K562 (cell line): ENCODE data around the gene SRF. TPM values are rescaled to one million over a fixed set of nuclear protein-coding genes. Genes with fewer than 3 reads are reported as not detected.

Experiments used
- ATAC-seq: fragments of 200-7000 bp; cut with Tn5 transposase; 3 replicates; pipeline ENCODE4 v1.9.1; 2020; ENCODE audit warnings: moderate library complexity
- BruUV-seq: library from RNA; stranded (reverse); fragments of 400-500 nt; replicated peaks from 2 replicates; lab custom pipeline; 2021; lab: Mats Ljungman, UMichigan
- CTCF ChIA-PET: fragments of 300-600 bp; formaldehyde crosslinking; extraction: SDS; loops from one replicate; lab custom pipeline; 2021; ENCODE audit warnings: low intra/inter-chr PET ratio; lab: Yijun Ruan, JAX
- POLR2A ChIA-PET: fragments of 300-600, 350-650 bp; sonication (Branson Sonifier 250); formaldehyde crosslinking; extraction: SDS; loops from one replicate; lab custom pipeline; 2021; ENCODE audit warnings: antibody characterized with exemption, inconsistent platforms; lab: Yijun Ruan, JAX
- DNase-seq, 4 experiments: peaks; one replicate each; pipeline versions ENCODE4 v3.0.0 to v3.0.0-alpha.2; 2011 to 2018; ENCODE audit warnings: low spot score in 3 of 4, mixed read lengths in 3 of 4; ENCODE audit errors: extremely low read depth in 1 of 4
- FAIRE-seq: peaks from 2 replicates; lab custom pipeline; 2011; peaks lifted over from hg19 to GRCh38; lab: Jason Lieb, UNC
- H2AFZ ChIP-seq: 2 replicates; pipeline ENCODE4 v1.6.0; 2011; ENCODE audit warnings: low read depth, low read length, control low read depth, inconsistent platforms
- H3K27ac ChIP-seq: fragments of 200-600 bp; 3 replicates; pipeline ENCODE4 v1.8.0; 2011; ENCODE audit warnings: low read depth, mild to moderate bottlenecking, control low read depth, inconsistent platforms, low read length, moderate library complexity, mixed read lengths; ENCODE audit errors: extremely low read depth
- H3K27me3 ChIP-seq, 2 experiments: fragments of 300-600 bp in 1 of 2; 2 replicates in 1 of 2; 3 replicates in 1 of 2; pipeline versions ENCODE4 v1.6.0 to v1.8.0; 2011; ENCODE audit warnings: inconsistent platforms in 2 of 2, low read length in 2 of 2, mild to moderate bottlenecking in 1 of 2, mixed read lengths in 1 of 2, moderate library complexity in 1 of 2; ENCODE audit not compliant: control insufficient read depth in 2 of 2, insufficient read depth in 2 of 2
- H3K36me3 ChIP-seq: fragments of 300-600 bp; 3 replicates; pipeline ENCODE4 v1.8.0; 2011; ENCODE audit warnings: mild to moderate bottlenecking, low read length, inconsistent platforms; ENCODE audit not compliant: control insufficient read depth, insufficient read depth
- H3K4me1 ChIP-seq, 2 experiments: fragments of 200-600 bp in 1 of 2; replicated peaks in 1 of 2; 2 replicates in 1 of 2; 3 replicates in 1 of 2; pipeline versions ENCODE4 v1.5.1 to v1.8.0; 2011; ENCODE audit warnings: inconsistent platforms in 2 of 2, low read length in 2 of 2, mild to moderate bottlenecking in 1 of 2, mixed read lengths in 1 of 2, moderate library complexity in 1 of 2; ENCODE audit not compliant: control insufficient read depth in 2 of 2, insufficient read depth in 2 of 2
- H3K4me2 ChIP-seq: 2 replicates; pipeline ENCODE4 v1.6.1; 2011; ENCODE audit warnings: low read length, control low read depth, inconsistent platforms, mixed read lengths; ENCODE audit not compliant: insufficient read depth
- H3K4me3 ChIP-seq: fragments of 200-600 bp; sonication (generic), shearing (Covaris generic); 2 replicates; pipeline ENCODE4 v1.5.1; 2016; ENCODE audit warnings: control low read depth, inconsistent platforms
- H3K79me2 ChIP-seq: fragments of 200-600 bp; 3 replicates; pipeline ENCODE4 v1.8.0; 2011; ENCODE audit warnings: low read length, inconsistent platforms; ENCODE audit not compliant: control insufficient read depth, insufficient read depth
- H3K9ac ChIP-seq, 2 experiments: 2 replicates each; pipeline versions ENCODE4 v1.6.0 to v1.6.1; 2011; ENCODE audit warnings: low read depth in 2 of 2, low read length in 2 of 2, control low read depth in 1 of 2, inconsistent platforms in 1 of 2, mild to moderate bottlenecking in 1 of 2, mixed read lengths in 1 of 2; ENCODE audit not compliant: insufficient read depth in 1 of 2
- H3K9me1 ChIP-seq: one replicate; pipeline ENCODE4 v1.6.0; 2011; ENCODE audit warnings: inconsistent platforms, mild to moderate bottlenecking, low read length, moderate library complexity; ENCODE audit not compliant: control insufficient read depth, insufficient read depth
- H3K9me3 ChIP-seq: replicated peaks from 2 replicates; pipeline ENCODE4 v1.5.1; 2011; ENCODE audit warnings: low read depth, low read length, inconsistent platforms; ENCODE audit not compliant: control insufficient read depth, insufficient read depth
- H4K20me1 ChIP-seq: replicated peaks from 2 replicates; pipeline ENCODE4 v1.6.1; 2011; ENCODE audit warnings: low read length, inconsistent platforms, mixed read lengths; ENCODE audit not compliant: control insufficient read depth, insufficient read depth
- ETV5 ChIP-seq: sonication (generic); formaldehyde crosslinking; IDR thresholded peaks from 2 replicates; pipeline ENCODE4 v1.4.0; 2020; ENCODE audit warnings: low read depth, mild to moderate bottlenecking, missing genetic modification reagents
- FOXJ2 ChIP-seq: fragments of 200-800 bp; sonication (Bioruptor generic); IDR thresholded peaks from 2 replicates; pipeline ENCODE4 v1.6.1; 2016; ENCODE audit warnings: missing genetic modification characterization, missing compliant biosample characterization
- GATAD2A ChIP-seq: fragments of 450-650 bp; IDR thresholded peaks from 2 replicates; pipeline ENCODE4 v1.6.1; 2017
- HDAC8 ChIP-seq: fragments of 450-650 bp; IDR thresholded peaks from 2 replicates; pipeline ENCODE4 v1.6.1; 2016; ENCODE audit warnings: mild to moderate bottlenecking, missing genetic modification characterization, moderate library complexity, missing compliant biosample characterization
- MNT ChIP-seq, 2 experiments: fragments of 450-650 bp; conservative IDR thresholded peaks; 2 replicates each; pipeline ENCODE4 v1.6.1; 2017; ENCODE audit warnings: mild to moderate bottlenecking in 2 of 2, moderate library complexity in 2 of 2
- NEUROD1 ChIP-seq: fragments of 150-350 bp; IDR thresholded peaks from 2 replicates; pipeline ENCODE4 v1.6.1; 2014; ENCODE audit warnings: borderline replicate concordance, low read length, low read depth; ENCODE audit not compliant: partially characterized antibody
- SAFB2 ChIP-seq: fragments of 200-400 bp; formaldehyde crosslinking; IDR thresholded peaks from 2 replicates; pipeline ENCODE4 v1.6.1; 2018; ENCODE audit warnings: borderline replicate concordance, low read length, low read depth, moderate library complexity; ENCODE audit not compliant: severe bottlenecking
- TAF1 ChIP-seq: IDR thresholded peaks from 2 replicates; pipeline ENCODE4 v1.6.1; 2011; ENCODE audit warnings: mild to moderate bottlenecking, low read length, moderate library complexity; ENCODE audit not compliant: insufficient read depth, control insufficient read depth, severe bottlenecking; ENCODE audit errors: extremely low read depth
- TEAD4 ChIP-seq, 2 experiments: sonication (generic) in 1 of 2; formaldehyde crosslinking in 1 of 2; IDR thresholded peaks; 2 replicates each; pipeline versions ENCODE4 v1.6.1 to v1.8.0; 2012 to 2022; ENCODE audit warnings: borderline replicate concordance in 1 of 2, inconsistent platforms in 1 of 2, low read length in 1 of 2, mild to moderate bottlenecking in 1 of 2, missing genetic modification reagents in 1 of 2
- ZBTB17 ChIP-seq: fragments of 450-650 bp; formaldehyde crosslinking; IDR thresholded peaks from 2 replicates; pipeline ENCODE4 v1.4.0; 2020; ENCODE audit warnings: mild to moderate bottlenecking
- ZFPM2 ChIP-seq: fragments of 250-450 bp; sonication (Bioruptor Pico); IDR thresholded peaks from 2 replicates; pipeline ENCODE4 v1.5.1; 2022; ENCODE audit warnings: mild to moderate bottlenecking
- ZNF584 ChIP-seq: fragments of 200-800 bp; sonication (Bioruptor generic); IDR thresholded peaks from 2 replicates; pipeline ENCODE4 v1.6.1; 2016; ENCODE audit warnings: low read depth, mild to moderate bottlenecking, missing genetic modification characterization, missing compliant biosample characterization
- WGBS: fragments of 100-300 bp; shearing (Covaris generic); methylation state at CpG from one replicate; pipeline ENCODE4 v1.1.6; 2016; ENCODE audit warnings: low coverage, mixed read lengths; ENCODE audit not compliant: insufficient coverage; ENCODE audit errors: missing lambda C conversion rate; 5-methylcytosine and 5-hydroxymethylcytosine counted together
- in situ Hi-C: fragments of 300-500 bp; cut with MboI; formaldehyde crosslinking; loops from 4 replicates; pipeline ENCODE4 v1.15.0; 2018; ENCODE audit warnings: inconsistent platforms, mixed read lengths
- intact Hi-C: fragments of 100-400 bp; cut with micrococcal nuclease; formaldehyde crosslinking; loops from 2 replicates; pipeline ENCODE4 v1.14.2; 2022
- polyA plus RNA-seq, 8 experiments: library from polyadenylated mRNA; depleted of rRNA in 4 of 8; stranded (reverse) in 5 of 8; unstranded in 3 of 8; fragments of >200 nt; fragmentation: Nextera tagmentation in 2 of 8; fragmentation: Illumina TruSeq in 1 of 8; extraction: Ambion mirVana in 2 of 8; extraction: Trizol in 1 of 8; gene quantifications; 2 replicates each; pipeline versions ENCODE4 v1.2.1 to v1.2.3, GENCODE V29; 2011 to 2014; ENCODE audit warnings: inconsistent platforms in 1 of 8, missing spikeins in 1 of 8
- total RNA-seq, 7 experiments: library from RNA; depleted of rRNA in 6 of 7; stranded (reverse); fragments of >200 nt in 6 of 7; fragmentation: Illumina TruSeq in 2 of 7; extraction: Trizol in 2 of 7; gene quantifications; 2 replicates each; pipeline versions ENCODE4 v1.2.1 to v1.2.3, GENCODE V29; 2011 to 2021; ENCODE audit warnings: low replicate concordance in 1 of 7
- TF ChIP-seq, protein P1 (sequence below): fragments of 250-450 bp; sonication (Bioruptor Pico); IDR thresholded peaks from 2 replicates; pipeline ENCODE4 v1.9.0; 2021; ENCODE audit warnings: mild to moderate bottlenecking, inconsistent platforms
- TF ChIP-seq, protein P2 (sequence below): fragments of 450-650 bp; formaldehyde crosslinking; IDR thresholded peaks from 2 replicates; pipeline ENCODE4 v1.4.0; 2020; ENCODE audit warnings: mild to moderate bottlenecking, moderate library complexity

The SRF gene
- total and polyA plus RNA-seq, 9 of the 15 experiments (the other 6 are each of a cell fraction or from before 2014, with no cell fraction given) = 2.5 to 37.0 (median 24.6) TPM

DNA sequence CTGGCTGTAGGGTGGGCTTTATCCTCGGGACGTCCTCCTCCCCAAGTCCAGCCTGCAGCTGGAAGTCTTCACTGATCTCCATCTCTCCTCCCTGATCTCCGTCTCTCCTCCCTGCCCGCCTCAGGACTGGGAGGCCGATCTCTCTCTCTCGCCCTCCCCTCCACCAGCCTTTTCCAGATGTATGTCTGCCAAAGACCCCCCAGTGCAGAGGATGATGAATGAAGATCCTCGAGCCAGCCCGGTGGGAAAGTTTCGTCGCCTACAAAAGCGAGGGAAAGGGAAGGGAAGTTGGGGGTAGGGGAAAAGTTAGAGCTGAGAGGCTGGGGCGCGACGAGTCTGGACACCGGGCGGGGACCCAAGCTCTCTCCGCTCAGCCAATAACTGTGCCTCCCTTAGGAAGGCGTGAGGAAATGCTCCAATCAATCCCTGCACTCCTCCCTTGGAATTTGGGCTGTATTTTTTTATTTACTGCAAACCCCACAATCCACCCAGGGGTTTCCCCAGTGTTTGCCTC, 595 bp upstream of the SRF start:
- FAIRE-seq = no peak
- H3K79me2 ChIP-seq = peaks cover 36% of the 10 kb centered on the region
- peak; percentile 79; the same call in 1 of the 2 replicates for TF ChIP-seq GATAD2A
- no peak for TF ChIP-seq ZFPM2
- TF ChIP-seq MNT (conservative IDR thresholded peaks at IDR 0.05) = no peak
- TF ChIP-seq ZBTB17 (CRISPR knock-in tag) = no peak
- no peak for TF ChIP-seq TEAD4 (IDR thresholded peaks at IDR 0.05; ENCODE audit: low read length)
- TF ChIP-seq TEAD4 (CRISPR knock-in tag; IDR thresholded peaks at IDR 0.05; ENCODE audit: borderline replicate concordance) = no peak
- TF ChIP-seq, protein P1, sequence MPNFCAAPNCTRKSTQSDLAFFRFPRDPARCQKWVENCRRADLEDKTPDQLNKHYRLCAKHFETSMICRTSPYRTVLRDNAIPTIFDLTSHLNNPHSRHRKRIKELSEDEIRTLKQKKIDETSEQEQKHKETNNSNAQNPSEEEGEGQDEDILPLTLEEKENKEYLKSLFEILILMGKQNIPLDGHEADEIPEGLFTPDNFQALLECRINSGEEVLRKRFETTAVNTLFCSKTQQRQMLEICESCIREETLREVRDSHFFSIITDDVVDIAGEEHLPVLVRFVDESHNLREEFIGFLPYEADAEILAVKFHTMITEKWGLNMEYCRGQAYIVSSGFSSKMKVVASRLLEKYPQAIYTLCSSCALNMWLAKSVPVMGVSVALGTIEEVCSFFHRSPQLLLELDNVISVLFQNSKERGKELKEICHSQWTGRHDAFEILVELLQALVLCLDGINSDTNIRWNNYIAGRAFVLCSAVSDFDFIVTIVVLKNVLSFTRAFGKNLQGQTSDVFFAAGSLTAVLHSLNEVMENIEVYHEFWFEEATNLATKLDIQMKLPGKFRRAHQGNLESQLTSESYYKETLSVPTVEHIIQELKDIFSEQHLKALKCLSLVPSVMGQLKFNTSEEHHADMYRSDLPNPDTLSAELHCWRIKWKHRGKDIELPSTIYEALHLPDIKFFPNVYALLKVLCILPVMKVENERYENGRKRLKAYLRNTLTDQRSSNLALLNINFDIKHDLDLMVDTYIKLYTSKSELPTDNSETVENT (CRISPR knock-in tag) = 0 out of 2 replicates have a peak, but pooled peaks have one; percentile 43
- TF ChIP-seq, protein P2, sequence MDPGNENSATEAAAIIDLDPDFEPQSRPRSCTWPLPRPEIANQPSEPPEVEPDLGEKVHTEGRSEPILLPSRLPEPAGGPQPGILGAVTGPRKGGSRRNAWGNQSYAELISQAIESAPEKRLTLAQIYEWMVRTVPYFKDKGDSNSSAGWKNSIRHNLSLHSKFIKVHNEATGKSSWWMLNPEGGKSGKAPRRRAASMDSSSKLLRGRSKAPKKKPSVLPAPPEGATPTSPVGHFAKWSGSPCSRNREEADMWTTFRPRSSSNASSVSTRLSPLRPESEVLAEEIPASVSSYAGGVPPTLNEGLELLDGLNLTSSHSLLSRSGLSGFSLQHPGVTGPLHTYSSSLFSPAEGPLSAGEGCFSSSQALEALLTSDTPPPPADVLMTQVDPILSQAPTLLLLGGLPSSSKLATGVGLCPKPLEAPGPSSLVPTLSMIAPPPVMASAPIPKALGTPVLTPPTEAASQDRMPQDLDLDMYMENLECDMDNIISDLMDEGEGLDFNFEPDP (CRISPR knock-in tag) = no peak
- TF ChIP-seq SAFB2 = no peak
- TF ChIP-seq ETV5 (CRISPR knock-in tag) = 0 out of 2 replicates have a peak, but pooled peaks have one; percentile 11
- TF ChIP-seq HDAC8 (tag) = peak; percentile 24; the same call in 1 of the 2 replicates
- no peak for TF ChIP-seq ZNF584
- no peak for TF ChIP-seq NEUROD1
- TF ChIP-seq FOXJ2 (tag) = no peak
- no peak for TF ChIP-seq TAF1

More for the DNA sequence above, 595 bp upstream of the SRF start:
- H3K27me3 ChIP-seq = no peaks in the 10 kb centered on the region
- ChIA-PET POLR2A (interaction anchor here (0.6 to 5.5 kb wide), 14 partner anchors 9 to 538 kb away, joined by 3 to 40 read pairs (median 3); partner anchors contain the start of genes CUL9, KLHDC3 and PTCRA), CTCF (interaction anchor here (0.6 kb wide), 2 partner anchors 286 to 288 kb away, joined by 3 read pairs; no protein-coding TSS in a partner anchor)
- WGBS = 1% methylated on average over 18 of the region's 18 CpGs
- peak overlapping the region; percentile 83 for H3K4me3 ChIP-seq
- H3K9me3 ChIP-seq = no peaks in the 10 kb centered on the region
- peak overlapping the region; percentile 90 to 93 for H3K9ac ChIP-seq
- peak overlapping the region; percentile 92 for H2AFZ ChIP-seq
- peak overlapping the region; percentile 93 for H3K27ac ChIP-seq
- in situ Hi-C loops = no loop called here
- peak; percentile 28 to 82 (median 66) for DNase-seq
- peak; percentile 59 for ATAC-seq
- H3K36me3 ChIP-seq = peaks cover 20% of the 10 kb centered on the region
- H3K4me2 ChIP-seq = peak overlapping the region; percentile 99
- H4K20me1 ChIP-seq = peaks cover 30% of the 10 kb centered on the region
- intact Hi-C loops = loop anchor here (2.0 to 5.0 kb wide), 3 partner anchors 58 to 197 kb away; partner anchors contain the start of genes DNPH1 and ZNF318
- peaks cover 3% of the 10 kb centered on the region for H3K9me1 ChIP-seq
- BruUV-seq = TSS peak; percentile 96
- peaks cover 30 to 45% of the 10 kb centered on the region in 2 experiments for H3K4me1 ChIP-seq
